NCI-H345 (cell line): Measurements from ENCODE around the gene CHN1.
A peak's percentile ranks its signal among the peaks of the same experiment; 100 is the strongest.

ENCODE experiments used
- DNase-seq: peaks from one replicate; lab custom pipeline; 2025; lab: John Stamatoyannopoulos, UW

CHN1 gene

GRCh38 chr2:175009917-175010621 lies 4.9 kb upstream of the CHN1 start:
- DNase-seq: no peak

- DNase-seq: no peak
These were observed 3.8 kb upstream of the CHN1 start for GRCh38 chr2:175008801-175009495.

GRCh38 chr2:175008009-175008408 lies 2.8 kb upstream of the CHN1 start:
- DNase-seq: no peak

GRCh38 chr2:175007510-175007909 lies 2.3 kb upstream of the CHN1 start:
- DNase-seq: no peak

- no peak for DNase-seq
These were observed 1.1 kb upstream of the CHN1 start for GRCh38 chr2:175006281-175006680.

GRCh38 chr2:175005733-175006264 lies 618 bp upstream of the CHN1 start:
- DNase-seq: no peak

GRCh38 chr2:175004730-175004979 lies 526 bp downstream of the CHN1 start:
- DNase-seq: no peak

GRCh38 chr2:175003875-175004729 lies 1.1 kb downstream of the CHN1 start:
- peak; percentile 38 for DNase-seq

- DNase-seq: no peak
These were observed 2.5 kb downstream of the CHN1 start for GRCh38 chr2:175002547-175003274.

- no peak for DNase-seq
These were observed 3.6 kb downstream of the CHN1 start for GRCh38 chr2:175001566-175001965.

- no peak for DNase-seq
These were observed 8.1 kb downstream of the CHN1 start for GRCh38 chr2:174997110-174997509.

GRCh38 chr2:174996622-174997021 lies 8.6 kb downstream of the CHN1 start:
- DNase-seq: no peak

- DNase-seq: no peak
These were observed 10.8 kb downstream of the CHN1 start for GRCh38 chr2:174994381-174994780.

- no peak for DNase-seq
These were observed 12.3 kb downstream of the CHN1 start for GRCh38 chr2:174992886-174993285.

- no peak for DNase-seq
These were observed 19.6 kb downstream of the CHN1 start for GRCh38 chr2:174985614-174986013.

- no peak for DNase-seq
These were observed 20.6 kb downstream of the CHN1 start for GRCh38 chr2:174984561-174984960.

- no peak for DNase-seq
These were observed 23.9 kb downstream of the CHN1 start for GRCh38 chr2:174981331-174981730.

GRCh38 chr2:174979996-174980395 lies 25.2 kb downstream of the CHN1 start:
- DNase-seq: no peak

- DNase-seq: no peak
These were observed 27.8 kb downstream of the CHN1 start for GRCh38 chr2:174977364-174977763.

- DNase-seq: no peak
These were observed 31.1 kb downstream of the CHN1 start for GRCh38 chr2:174974131-174974530.

- no peak for DNase-seq
These were observed 32.3 kb downstream of the CHN1 start for GRCh38 chr2:174972924-174973323.
